Measurements from ENCODE around the gene C2CD4D.

- TF ChIP-seq CHD2 (IDR thresholded peaks at IDR 0.05; ENCODE audit: low read length, partially characterized antibody) (no peak), HDAC2 (IDR thresholded peaks at IDR 0.05) (no peak), POLR2A (IDR thresholded peaks at IDR 0.05; ENCODE audit: low read length) (no peak), ZFP36 (IDR thresholded peaks at IDR 0.05; ENCODE audit: borderline replicate concordance, partially characterized antibody) (no peak), MAFK (IDR thresholded peaks at IDR 0.05; ENCODE audit: partially characterized antibody) (peak; percentile 89), HMGXB4 (CRISPR knock-in tag; IDR thresholded peaks at IDR 0.05; ENCODE audit: borderline replicate concordance) (no peak), GATA3 (IDR thresholded peaks at IDR 0.05; ENCODE audit: borderline replicate concordance) (no peak), HOXB5 (CRISPR knock-in tag; IDR thresholded peaks at IDR 0.05) (no peak), SREBF2 (IDR thresholded peaks at IDR 0.05) (no peak), ZC3H11A (IDR thresholded peaks at IDR 0.05) (no peak)
- TF ChIP-seq, protein P1, sequence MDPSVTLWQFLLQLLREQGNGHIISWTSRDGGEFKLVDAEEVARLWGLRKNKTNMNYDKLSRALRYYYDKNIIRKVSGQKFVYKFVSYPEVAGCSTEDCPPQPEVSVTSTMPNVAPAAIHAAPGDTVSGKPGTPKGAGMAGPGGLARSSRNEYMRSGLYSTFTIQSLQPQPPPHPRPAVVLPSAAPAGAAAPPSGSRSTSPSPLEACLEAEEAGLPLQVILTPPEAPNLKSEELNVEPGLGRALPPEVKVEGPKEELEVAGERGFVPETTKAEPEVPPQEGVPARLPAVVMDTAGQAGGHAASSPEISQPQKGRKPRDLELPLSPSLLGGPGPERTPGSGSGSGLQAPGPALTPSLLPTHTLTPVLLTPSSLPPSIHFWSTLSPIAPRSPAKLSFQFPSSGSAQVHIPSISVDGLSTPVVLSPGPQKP (IDR thresholded peaks at IDR 0.05; ENCODE audit: low read depth, low read length) = no peak
- TF ChIP-seq, protein P2, sequence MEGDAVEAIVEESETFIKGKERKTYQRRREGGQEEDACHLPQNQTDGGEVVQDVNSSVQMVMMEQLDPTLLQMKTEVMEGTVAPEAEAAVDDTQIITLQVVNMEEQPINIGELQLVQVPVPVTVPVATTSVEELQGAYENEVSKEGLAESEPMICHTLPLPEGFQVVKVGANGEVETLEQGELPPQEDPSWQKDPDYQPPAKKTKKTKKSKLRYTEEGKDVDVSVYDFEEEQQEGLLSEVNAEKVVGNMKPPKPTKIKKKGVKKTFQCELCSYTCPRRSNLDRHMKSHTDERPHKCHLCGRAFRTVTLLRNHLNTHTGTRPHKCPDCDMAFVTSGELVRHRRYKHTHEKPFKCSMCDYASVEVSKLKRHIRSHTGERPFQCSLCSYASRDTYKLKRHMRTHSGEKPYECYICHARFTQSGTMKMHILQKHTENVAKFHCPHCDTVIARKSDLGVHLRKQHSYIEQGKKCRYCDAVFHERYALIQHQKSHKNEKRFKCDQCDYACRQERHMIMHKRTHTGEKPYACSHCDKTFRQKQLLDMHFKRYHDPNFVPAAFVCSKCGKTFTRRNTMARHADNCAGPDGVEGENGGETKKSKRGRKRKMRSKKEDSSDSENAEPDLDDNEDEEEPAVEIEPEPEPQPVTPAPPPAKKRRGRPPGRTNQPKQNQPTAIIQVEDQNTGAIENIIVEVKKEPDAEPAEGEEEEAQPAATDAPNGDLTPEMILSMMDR (IDR thresholded peaks at IDR 0.05) = no peak
Measured at GRCh38 chr1:151862604-151863003, 23.0 kb upstream of the C2CD4D start.
